ENCODE data around the gene FNIP1.

- TF ChIP-seq CTCF (IDR thresholded peaks at IDR 0.05) = no peak
- TF ChIP-seq POLR2A (IDR thresholded peaks at IDR 0.05) = no peak
- no peak for TF ChIP-seq POLR2AphosphoS5 (IDR thresholded peaks at IDR 0.05; ENCODE audit: insufficient read depth in 1 of 2, low read depth in 1 of 2)
These were observed 163.0 kb downstream of the FNIP1 start for GRCh38 chr5:131633830-131634229.

Measured in vagina (tissue), 2 donors.